ENCODE measurements around the gene TEX44. TPM values are rescaled to one million over a fixed set of nuclear protein-coding genes. Genes with fewer than 3 reads are reported as not detected.
A peak's percentile ranks its signal among the peaks of the same experiment; 100 is the strongest.

The TEX44 gene
- total RNA-seq, 1 experiment from 2014 or later = not detected

GRCh38 chr2:231556981-231557380 is 35.7 kb upstream of the TEX44 start:
- peak; percentile 6; the same call in 1 of the 2 replicates for ATAC-seq

More at GRCh38 chr2:231556981-231557380, 35.7 kb upstream of the TEX44 start:
- intact Hi-C loops (cut with micrococcal nuclease; ENCODE audit: unreplicated experiment) = loop anchor here (5.0 kb wide), 1 partner anchor 40 kb away; no protein-coding TSS in a partner anchor
- no peaks in the 10 kb centered on the region; the same call in none of the 2 replicates for H3K4me1 ChIP-seq (ENCODE audit: control insufficient read depth, insufficient read depth, low read length)
- BruUV-seq (replicated peaks) = no TSS peak
- ChIA-PET CTCF (interaction anchor here (0.5 kb wide), 1 partner anchor 21 kb away, joined by 3 read pairs; no protein-coding TSS in a partner anchor), POLR2A (no interaction called here)
- TF ChIP-seq SIN3A (IDR thresholded peaks at IDR 0.05; ENCODE audit: borderline replicate concordance, insufficient read depth, low read depth, low read length) (no peak), TCF7L2 (IDR thresholded peaks at IDR 0.05; ENCODE audit: low read depth, low read length) (no peak), REST (IDR thresholded peaks at IDR 0.05; ENCODE audit: insufficient read depth in 1 of 2, low read depth in 2 of 2, low read length in 1 of 2) (no peak), POLR2AphosphoS5 (IDR thresholded peaks at IDR 0.05; ENCODE audit: low read depth, low read length) (no peak), CTCF (IDR thresholded peaks at IDR 0.05) (no peak)
- no peak overlapping the region for H3K4me3 ChIP-seq (ENCODE audit: low read depth in 2 of 2, low read length in 2 of 2)
- in situ Hi-C loops (cut with HindIII; ENCODE audit: low pct_unique_long_range_greater_than_20kb, low sequenced_read_pairs) = no loop called here
- peaks cover 12% of the 10 kb centered on the region; the same call in 1 of the 2 replicates for H3K9me3 ChIP-seq (ENCODE audit: control insufficient read depth, insufficient read depth, low read depth, low read length)
- no peak for DNase-seq (ENCODE audit: low read depth, low spot score)
- H3K27ac ChIP-seq (ENCODE audit: low read length) = no peak overlapping the region
- H3K36me3 ChIP-seq (ENCODE audit: control insufficient read depth, insufficient read depth, low read length) = no peaks in the 10 kb centered on the region
- no peaks in the 10 kb centered on the region for H3K27me3 ChIP-seq (ENCODE audit: control insufficient read depth, insufficient read depth, low read length)
